A204.1 (cell line): Measurements from ENCODE around the gene YBX2.

Experiments
- FAIRE-seq: peaks from 2 replicates; lab custom pipeline; 2012; peaks lifted over from hg19 to GRCh38; lab: Jason Lieb, UNC

Gene YBX2

GRCh38 chr17:7295230-7296180 lies 1.1 kb upstream of the YBX2 start:
- no peak for FAIRE-seq

DNA sequence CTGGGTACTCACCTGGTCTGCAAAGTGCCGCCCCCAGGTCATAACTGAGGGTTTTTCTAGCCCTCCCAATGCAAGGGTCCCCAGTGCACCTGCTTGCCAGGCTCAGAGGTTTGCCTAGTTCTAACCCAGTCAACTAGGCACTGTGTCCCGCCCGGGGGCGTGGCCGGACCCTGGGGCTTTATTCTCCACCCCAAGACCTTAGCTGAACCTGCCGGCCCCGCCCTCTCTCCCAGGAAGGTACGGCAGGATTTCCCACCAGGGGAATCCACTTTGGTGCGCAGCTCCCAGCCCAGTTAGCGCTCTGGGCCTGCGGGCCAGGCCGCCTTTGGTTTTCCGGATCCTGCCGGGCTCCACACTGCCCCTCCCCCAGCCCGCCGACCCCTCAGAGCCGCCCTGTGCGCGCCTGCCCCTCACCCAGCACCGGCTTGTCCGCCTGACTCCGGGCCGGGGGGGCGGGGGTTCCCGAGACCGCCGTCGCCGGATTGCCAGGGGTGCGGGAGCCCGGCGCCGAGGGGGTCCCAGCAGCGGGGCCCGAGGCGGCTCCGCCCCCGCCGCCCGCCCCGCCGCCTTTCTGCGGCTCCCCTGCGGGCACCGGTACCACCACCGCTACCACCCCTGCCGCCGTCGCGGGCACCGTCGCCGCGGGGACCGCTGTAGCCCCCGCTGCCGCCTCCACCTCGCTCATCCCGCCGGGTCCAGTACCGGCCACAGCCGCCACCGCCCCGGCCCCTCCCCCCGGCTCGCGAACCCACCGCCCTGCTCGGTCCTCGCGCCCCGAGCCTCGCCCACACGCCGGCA lies 424 bp downstream of the YBX2 start:
- FAIRE-seq = no peak

DNA sequence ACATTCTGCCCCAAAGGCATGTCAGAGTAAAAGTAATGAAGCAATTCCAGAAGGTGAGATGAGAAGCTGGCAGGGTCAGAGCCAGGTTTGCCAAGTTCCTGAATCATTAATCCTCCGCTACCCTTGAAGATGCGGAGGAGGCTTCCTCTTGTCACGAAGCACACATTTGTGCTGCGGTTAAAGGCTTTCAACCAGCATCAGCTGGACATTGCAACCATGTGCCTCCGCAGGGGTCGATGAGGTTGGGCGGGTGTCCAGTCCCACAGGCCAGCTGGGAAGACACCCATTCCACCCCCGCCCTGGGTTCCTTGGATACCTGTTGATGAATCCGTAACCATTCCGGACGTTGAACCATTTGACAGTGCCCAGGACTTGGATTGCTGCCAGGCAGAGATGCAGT lies 1.3 kb downstream of the YBX2 start:
- FAIRE-seq = no peak

- FAIRE-seq = no peak
These were observed 1.7 kb downstream of the YBX2 start for GRCh38 chr17:7292729-7293128.

DNA sequence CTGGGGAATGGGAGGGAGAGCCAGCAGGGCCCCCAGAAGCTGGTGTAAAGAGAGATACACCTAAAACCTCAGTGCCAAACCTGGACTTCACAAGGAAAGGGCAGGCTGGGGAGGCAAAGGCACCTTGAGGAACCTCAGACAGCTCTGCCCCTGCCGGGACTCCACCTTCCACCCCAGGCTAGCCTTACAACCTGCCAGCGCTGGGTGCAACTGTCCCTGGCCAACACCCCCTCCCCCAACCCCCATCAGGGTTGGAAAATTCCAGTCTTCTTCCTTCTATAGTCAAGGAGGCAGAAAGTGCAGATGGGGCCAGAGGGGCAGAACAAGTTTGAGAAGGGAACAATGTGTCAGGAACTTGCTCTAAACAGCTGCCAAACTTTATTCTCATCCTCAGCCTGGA lies 2.2 kb downstream of the YBX2 start:
- no peak for FAIRE-seq

DNA sequence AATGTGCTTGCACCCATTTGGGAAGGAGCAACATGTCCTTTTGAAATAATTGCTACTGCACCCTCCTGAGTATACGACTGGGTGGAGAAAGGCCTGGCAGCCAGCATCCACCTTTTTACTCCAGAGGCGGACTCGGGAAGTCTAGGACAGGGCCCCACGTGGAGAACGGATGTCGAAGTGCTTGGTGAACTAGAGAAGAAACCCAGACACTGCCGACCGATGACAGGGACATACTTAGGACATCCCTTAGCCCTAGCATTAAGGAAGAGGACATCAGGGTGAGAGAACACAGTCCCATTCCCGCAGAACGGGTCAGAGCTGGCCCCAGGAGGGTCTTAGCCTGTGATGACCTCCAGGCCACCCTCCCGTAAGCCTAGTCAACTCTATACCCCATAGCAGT lies 3.8 kb downstream of the YBX2 start:
- no peak for FAIRE-seq

DNA sequence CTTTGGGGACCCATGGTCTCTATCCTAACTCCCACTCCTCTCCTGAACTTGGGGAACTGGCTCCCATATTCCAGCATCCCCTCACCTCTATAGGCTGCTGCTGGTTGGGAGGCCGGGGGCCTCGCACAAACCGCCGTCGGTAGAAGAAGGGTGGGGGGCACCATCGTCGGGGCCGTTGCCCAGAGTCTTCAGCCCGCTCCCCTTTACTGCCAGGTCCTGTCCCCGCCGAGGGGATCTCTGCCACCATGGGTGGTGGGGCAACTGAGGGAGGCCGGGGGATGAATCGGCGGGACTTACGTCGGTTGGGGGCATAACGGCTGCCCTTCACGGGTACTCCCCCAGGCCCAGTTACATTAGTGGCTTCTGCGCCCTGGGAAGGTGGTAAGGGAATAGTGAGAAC lies 4.3 kb downstream of the YBX2 start:
- FAIRE-seq = no peak

DNA sequence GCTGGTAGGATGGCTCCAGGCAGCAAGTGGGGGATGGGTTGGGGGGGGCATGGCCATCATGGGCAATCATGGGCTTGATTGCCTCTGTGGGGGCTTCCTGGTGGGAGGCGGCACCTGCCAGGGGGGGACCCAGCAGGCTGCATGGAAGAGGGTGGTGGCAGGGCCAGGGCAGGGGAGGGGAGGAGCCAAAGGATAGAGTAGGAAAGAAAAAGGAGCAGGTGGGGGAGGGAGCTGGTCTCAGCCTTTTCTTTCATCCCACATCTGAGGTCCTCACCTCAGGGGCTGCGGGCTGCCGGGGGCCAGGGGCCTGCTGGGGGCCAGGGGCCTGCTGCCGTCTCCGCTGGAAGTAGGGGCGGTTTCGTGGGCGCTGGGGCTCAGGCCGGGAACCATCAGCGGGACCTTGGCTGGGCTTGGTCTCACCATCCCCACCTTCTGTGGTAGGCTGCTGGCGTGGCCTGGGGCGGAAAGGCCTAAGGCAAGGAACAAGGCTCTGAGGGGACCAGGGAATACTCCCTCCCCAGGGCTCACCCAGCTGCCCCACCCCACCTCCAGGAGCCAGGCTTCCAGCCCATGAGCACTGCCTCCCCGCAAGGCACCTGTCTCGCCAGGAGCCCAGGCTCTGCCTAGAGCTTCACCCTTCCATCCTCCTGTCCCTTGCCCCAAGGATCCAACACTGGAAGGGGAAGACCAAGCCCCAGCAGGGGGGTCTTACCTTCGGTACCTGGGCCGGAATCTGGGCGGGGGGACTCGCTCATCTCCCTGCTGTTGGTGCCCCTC lies 5.0 kb downstream of the YBX2 start:
- FAIRE-seq = no peak

DNA sequence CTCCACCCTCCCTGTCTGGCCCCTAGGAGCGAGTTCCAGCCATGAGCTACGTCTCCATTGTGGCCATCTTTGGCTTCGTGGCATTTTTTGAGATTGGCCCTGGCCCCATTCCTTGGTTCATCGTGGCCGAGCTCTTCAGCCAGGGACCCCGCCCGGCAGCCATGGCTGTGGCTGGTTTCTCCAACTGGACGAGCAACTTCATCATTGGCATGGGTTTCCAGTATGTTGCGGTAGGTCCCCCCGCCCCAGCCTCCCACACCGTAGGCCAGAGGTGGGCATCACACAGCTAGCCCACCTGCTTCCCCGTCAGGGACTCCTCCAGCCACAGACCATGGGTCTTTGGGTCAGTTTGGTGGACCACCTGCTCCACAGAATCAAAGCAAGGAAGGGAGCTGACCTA lies 8.8 kb downstream of the YBX2 start:
- no peak for FAIRE-seq

DNA sequence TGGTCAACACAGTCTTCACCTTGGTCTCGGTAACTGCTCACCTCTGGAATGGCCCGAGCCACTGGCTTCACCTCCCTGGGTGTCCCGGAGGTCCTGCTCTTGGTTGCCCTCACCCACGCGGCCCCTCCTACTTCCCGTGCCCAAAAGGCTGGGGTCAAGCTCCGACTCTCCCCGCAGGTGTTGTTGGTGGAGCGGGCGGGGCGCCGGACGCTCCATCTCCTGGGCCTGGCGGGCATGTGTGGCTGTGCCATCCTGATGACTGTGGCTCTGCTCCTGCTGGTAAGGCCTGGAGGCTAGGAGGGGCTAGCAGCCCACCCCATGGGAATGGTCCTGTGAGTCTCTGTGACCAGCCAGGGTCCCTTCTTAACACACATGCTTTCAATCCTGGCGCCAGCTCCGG lies 9.5 kb downstream of the YBX2 start:
- FAIRE-seq = no peak

- FAIRE-seq = no peak
These were observed 10.8 kb downstream of the YBX2 start for GRCh38 chr17:7283471-7284216.

DNA sequence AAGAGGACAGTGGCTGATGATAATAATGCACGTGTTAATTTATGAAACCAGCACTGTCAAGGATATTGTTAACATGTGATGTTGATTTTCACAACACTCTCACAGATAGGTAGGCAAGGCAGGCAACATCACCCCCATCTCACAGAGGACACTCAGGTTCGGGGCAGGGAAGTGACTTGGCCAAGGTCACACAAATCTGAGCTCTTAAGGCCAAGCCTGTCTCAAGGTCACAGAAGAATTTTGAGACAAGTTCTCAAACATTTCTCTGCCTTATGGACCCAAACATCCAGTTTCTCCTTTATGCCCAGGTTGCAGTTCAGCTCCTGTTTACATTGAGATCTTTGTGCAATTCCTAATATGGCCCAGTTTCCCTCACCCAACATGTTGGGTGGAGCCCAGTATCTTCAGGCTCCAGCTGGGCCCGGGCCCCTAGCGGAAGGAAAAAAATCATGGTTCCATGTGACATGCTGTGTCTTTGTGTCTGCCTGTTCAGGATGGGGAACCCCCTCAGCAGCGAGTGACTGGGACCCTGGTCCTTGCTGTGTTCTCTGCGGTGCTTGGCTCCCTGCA lies 11.6 kb downstream of the YBX2 start:
- no peak for FAIRE-seq

- no peak for FAIRE-seq
These were observed 12.3 kb downstream of the YBX2 start for GRCh38 chr17:7281953-7282751.

DNA sequence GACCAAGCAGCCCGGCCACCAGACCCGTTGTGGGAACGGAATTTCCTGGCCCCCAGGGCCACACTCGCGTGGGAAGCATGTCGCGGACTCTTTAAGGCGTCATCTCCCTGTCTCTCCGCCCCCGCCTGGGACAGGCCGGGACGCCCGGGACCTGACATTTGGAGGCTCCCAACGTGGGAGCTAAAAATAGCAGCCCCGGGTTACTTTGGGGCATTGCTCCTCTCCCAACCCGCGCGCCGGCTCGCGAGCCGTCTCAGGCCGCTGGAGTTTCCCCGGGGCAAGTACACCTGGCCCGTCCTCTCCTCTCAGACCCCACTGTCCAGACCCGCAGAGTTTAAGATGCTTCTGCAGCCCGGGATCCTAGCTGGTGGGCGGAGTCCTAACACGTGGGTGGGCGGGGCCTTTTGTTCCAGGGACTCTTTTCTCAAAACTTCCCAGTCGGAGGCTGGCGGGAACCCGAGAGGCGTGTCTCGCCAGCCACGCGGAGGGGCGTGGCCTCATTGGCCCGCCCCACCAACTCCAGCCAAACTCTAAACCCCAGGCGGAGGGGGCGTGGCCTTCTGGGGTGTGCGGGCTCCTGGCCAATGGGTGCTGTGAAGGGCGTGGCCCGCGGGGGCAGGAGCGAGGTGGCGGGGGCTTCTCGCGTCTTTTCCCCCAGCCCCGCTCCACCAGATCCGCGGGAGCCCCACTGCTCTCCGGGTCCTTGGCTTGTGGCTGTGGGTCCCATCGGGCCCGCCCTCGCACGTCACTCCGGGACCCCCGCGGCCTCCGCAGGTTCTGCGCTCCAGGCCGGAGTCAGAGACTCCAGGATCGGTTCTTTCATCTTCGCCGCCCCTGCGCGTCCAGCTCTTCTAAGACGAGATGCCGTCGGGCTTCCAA lies 13.1 kb downstream of the YBX2 start, which contains the start of gene SLC2A4:
Gene SLC2A4, plus strand, starts transcription at position 645 of the 879 bp plus-strand sequence. Its CDS starts 217 bp downstream, at position 862.
- FAIRE-seq = peak; percentile 92

GRCh38 chr17:7280519-7281073 lies 13.8 kb downstream of the YBX2 start:
- peak; percentile 47 for FAIRE-seq

DNA sequence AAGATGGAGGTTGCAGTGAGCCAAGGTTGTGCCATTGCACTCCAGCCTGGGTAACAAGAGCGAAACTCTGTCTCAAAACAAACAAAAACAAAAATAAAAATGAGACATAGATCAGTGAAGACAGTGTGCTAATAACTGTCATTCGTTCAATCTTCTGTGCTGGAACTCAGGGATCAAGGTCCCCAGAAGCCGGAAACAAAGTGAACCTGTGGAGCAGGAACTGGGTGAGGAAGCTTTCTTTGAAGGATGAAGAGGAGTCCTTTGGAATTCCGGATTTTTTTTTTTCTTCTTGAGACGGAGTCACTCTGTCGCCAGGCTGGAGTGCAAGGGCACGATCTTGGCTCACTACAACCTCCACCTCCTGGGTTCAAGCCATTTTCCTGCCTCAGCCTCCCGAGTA lies 15.0 kb downstream of the YBX2 start:
- FAIRE-seq = no peak

DNA sequence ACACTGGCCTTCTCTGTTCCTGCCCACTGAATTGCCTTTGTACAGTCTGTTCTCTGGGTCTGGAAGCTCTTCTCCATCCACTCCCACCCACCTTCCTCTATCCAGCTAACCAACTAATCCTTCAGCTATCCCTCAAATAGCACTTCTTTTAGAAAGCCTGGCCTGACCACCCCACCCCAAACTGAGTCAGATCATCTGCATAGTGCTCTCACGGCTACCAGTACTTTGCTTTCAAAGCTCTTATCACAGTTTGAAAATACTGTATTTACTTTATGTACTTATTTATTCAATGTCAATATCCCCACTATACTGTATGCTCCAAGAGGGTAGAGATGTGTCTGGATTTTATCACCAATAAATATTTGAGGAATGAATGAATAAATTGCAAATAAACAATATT lies 27.7 kb downstream of the YBX2 start:
- no peak for FAIRE-seq

DNA sequence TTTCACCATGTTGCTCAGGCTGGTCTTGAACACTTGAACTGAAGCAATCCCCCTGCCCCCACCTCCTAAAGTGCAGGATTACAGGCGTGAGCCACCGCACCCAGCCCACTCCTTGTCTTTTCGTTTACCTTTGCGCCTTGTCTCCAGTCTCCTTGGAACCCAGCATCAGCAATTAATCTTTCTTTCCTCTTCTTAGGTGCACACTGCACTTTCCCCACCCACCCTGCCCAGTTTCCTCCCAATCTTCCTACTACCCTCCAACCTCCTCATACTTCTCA lies 30.7 kb downstream of the YBX2 start:
- no peak for FAIRE-seq
